ENCODE measurements around the gene TXNDC12. TPM values are rescaled to one million over a fixed set of nuclear protein-coding genes. Genes with fewer than 3 reads are reported as not detected.

Gene TXNDC12
- total and polyA plus RNA-seq, 9 of the 15 experiments (the other 6 are each of a cell fraction or from before 2014, with no cell fraction given) = 17.0 to 60.8 (median 37.8) TPM

DNA sequence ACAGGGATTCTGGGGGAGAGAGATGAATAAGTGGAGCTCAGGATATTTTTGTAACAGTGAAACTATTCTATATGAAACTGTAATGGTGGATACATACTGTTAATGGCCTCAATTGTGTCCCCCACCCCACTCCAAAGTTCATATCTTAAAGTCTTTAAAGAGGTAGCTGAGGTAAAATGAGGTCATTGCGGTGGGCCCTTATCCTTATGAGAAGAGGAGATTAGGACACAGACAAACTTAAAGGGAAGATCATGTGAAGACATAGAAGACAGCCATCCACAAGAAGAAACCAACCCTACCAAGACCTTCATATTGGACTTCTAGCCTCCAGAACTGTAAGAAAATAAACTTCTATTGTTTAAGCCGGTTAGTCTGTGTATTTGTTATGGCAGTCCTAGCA is 9.8 kb downstream of the TXNDC12 start:
- in situ Hi-C loops (cut with MboI) (no loop called here), intact Hi-C loops (cut with micrococcal nuclease) (no loop called here)
- Histone ChIP-seq H3K27ac (ENCODE audit: extremely low read depth, low read depth, low read length) (no peak overlapping the region), H3K4me2 (ENCODE audit: insufficient read depth, low read length) (peak overlapping the region; percentile 1; the same call in 1 of the 2 replicates), H3K79me2 (ENCODE audit: control insufficient read depth, insufficient read depth, low read length) (peaks cover 13% of the 10 kb centered on the region; the same call in 1 of the 3 replicates), H3K36me3 (ENCODE audit: control insufficient read depth, insufficient read depth, low read length) (peaks cover 15% of the 10 kb centered on the region; the same call in 1 of the 3 replicates), H3K9me1 (ENCODE audit: control insufficient read depth, insufficient read depth, low read length) (no peaks in the 10 kb centered on the region), H4K20me1 (replicated peaks; ENCODE audit: control insufficient read depth, insufficient read depth, low read length) (no peaks in the 10 kb centered on the region), H3K9ac (ENCODE audit: insufficient read depth in 1 of 2, low read depth in 2 of 2, low read length in 2 of 2) (no peak overlapping the region), H3K4me1 (replicated peaks in 1 of 2; ENCODE audit: control insufficient read depth in 2 of 2, insufficient read depth in 2 of 2, low read length in 2 of 2) (peaks cover 7 to 12% of the 10 kb centered on the region in 2 experiments; a peak in 4 of 5 replicates), H3K4me3 (no peak overlapping the region), H3K9me3 (replicated peaks; ENCODE audit: control insufficient read depth, insufficient read depth, low read depth, low read length) (no peaks in the 10 kb centered on the region), H3K27me3 (ENCODE audit: control insufficient read depth in 2 of 2, insufficient read depth in 2 of 2, low read length in 2 of 2) (no peaks in the 10 kb centered on the region), H2AFZ (ENCODE audit: low read depth, low read length) (no peak overlapping the region)
- WGBS (ENCODE audit: insufficient coverage, low coverage, missing lambda C conversion rate) = 8% methylated on average over 2 of the region's 2 CpGs
- FAIRE-seq = peak; percentile 32
- BruUV-seq (replicated peaks) = no TSS peak
- POLR2A ChIA-PET = interaction anchor here (0.5 to 3.3 kb wide), 5 partner anchors 9 to 16 kb away, joined by 3 to 32 read pairs (median 5); partner anchors contain the start of genes BTF3L4, KTI12 and TXNDC12
- CTCF ChIA-PET (ENCODE audit: low intra/inter-chr PET ratio) = no interaction called here
- ATAC-seq = peak; percentile 58
- peak in 1 of 4 experiments; percentile 49 for DNase-seq (ENCODE audit: extremely low read depth in 1 of 4, low spot score in 3 of 4)
- TF ChIP-seq SAP30 (IDR thresholded peaks at IDR 0.05; ENCODE audit: borderline replicate concordance, insufficient read depth, low read depth, low read length, poor library complexity, severe bottlenecking) (no peak), ELF4 (CRISPR knock-in tag; IDR thresholded peaks at IDR 0.05) (no peak), JUN (IDR thresholded peaks at IDR 0.05; ENCODE audit: borderline replicate concordance, low read depth, low read length) (peak; percentile 61; the same call in 1 of the 2 replicates), JUN (CRISPR knock-in tag; IDR thresholded peaks at IDR 0.05; ENCODE audit: borderline replicate concordance) (no peak), FOSL1 (tag; conservative IDR thresholded peaks at IDR 0.05) (no peak), TFE3 (CRISPR knock-in tag; IDR thresholded peaks at IDR 0.05) (no peak), MLLT1 (IDR thresholded peaks at IDR 0.05) (peak in 1 of 2 experiments; percentile 64; a peak in 1 of 4 replicates), CBFA2T3 (IDR thresholded peaks at IDR 0.05) (peak; percentile 20; the same call in 1 of the 2 replicates), E2F5 (CRISPR knock-in tag; IDR thresholded peaks at IDR 0.05) (no peak), RUNX1 (IDR thresholded peaks at IDR 0.05; ENCODE audit: low read depth) (no peak), SMARCA4 (IDR thresholded peaks at IDR 0.05) (peak; percentile 56; the same call in 1 of the 2 replicates), ZNF431 (CRISPR knock-in tag; IDR thresholded peaks at IDR 0.05) (no peak), FOXP1 (CRISPR knock-in tag; IDR thresholded peaks at IDR 0.05) (no peak), TAL1 (IDR thresholded peaks at IDR 0.05) (peak; percentile 19; the same call in 1 of the 2 replicates)
- TF ChIP-seq, protein P1, sequence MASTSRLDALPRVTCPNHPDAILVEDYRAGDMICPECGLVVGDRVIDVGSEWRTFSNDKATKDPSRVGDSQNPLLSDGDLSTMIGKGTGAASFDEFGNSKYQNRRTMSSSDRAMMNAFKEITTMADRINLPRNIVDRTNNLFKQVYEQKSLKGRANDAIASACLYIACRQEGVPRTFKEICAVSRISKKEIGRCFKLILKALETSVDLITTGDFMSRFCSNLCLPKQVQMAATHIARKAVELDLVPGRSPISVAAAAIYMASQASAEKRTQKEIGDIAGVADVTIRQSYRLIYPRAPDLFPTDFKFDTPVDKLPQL (IDR thresholded peaks at IDR 0.05; ENCODE audit: extremely low read depth, insufficient read length) = no peak
- TF ChIP-seq, protein P2, sequence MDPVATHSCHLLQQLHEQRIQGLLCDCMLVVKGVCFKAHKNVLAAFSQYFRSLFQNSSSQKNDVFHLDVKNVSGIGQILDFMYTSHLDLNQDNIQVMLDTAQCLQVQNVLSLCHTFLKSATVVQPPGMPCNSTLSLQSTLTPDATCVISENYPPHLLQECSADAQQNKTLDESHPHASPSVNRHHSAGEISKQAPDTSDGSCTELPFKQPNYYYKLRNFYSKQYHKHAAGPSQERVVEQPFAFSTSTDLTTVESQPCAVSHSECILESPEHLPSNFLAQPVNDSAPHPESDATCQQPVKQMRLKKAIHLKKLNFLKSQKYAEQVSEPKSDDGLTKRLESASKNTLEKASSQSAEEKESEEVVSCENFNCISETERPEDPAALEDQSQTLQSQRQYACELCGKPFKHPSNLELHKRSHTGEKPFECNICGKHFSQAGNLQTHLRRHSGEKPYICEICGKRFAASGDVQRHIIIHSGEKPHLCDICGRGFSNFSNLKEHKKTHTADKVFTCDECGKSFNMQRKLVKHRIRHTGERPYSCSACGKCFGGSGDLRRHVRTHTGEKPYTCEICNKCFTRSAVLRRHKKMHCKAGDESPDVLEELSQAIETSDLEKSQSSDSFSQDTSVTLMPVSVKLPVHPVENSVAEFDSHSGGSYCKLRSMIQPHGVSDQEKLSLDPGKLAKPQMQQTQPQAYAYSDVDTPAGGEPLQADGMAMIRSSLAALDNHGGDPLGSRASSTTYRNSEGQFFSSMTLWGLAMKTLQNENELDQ (CRISPR knock-in tag; IDR thresholded peaks at IDR 0.05; ENCODE audit: borderline replicate concordance) = no peak
